Ishikawa (cell line): ENCODE data around the gene TLR6.
A peak's percentile ranks its signal among the peaks of the same experiment; 100 is the strongest.

Experiments
- CEBPB ChIP-seq: IDR thresholded peaks from 2 replicates; pipeline ENCODE4 v1.6.1; 2012
- TEAD4 ChIP-seq: IDR thresholded peaks from 2 replicates; pipeline ENCODE4 v1.6.1; 2012
- TF ChIP-seq, protein P1 (sequence below): IDR thresholded peaks from 2 replicates; pipeline ENCODE4 v1.6.1; 2012

DNA sequence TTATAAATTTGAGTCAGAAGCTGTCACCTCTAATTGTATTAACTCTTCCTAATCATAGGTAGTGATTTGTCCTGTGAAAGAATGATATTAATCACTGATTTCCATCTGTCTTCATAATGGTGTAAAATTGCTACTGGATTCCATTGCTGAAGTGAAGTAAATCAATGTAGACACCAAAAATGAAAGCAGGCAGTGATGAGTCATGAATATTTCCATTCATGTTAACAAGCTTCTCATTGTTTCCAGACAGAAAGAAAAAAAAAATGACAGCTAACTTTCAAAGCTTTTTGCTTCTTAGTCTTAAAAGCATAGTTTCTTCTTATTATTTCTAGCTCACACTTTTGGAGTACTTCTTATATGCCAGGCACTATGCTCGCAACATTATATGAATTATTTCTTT lies 32.5 kb upstream of the TLR6 start:
- peak; percentile 49; the same call in 1 of the 2 replicates for TF ChIP-seq TEAD4
- no peak for TF ChIP-seq CEBPB
- TF ChIP-seq, protein P1, sequence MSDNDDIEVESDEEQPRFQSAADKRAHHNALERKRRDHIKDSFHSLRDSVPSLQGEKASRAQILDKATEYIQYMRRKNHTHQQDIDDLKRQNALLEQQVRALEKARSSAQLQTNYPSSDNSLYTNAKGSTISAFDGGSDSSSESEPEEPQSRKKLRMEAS = no peak
